ENCODE results near the gene LPIN3. TPM values are rescaled to one million over a fixed set of nuclear protein-coding genes. Genes with fewer than 3 reads are reported as not detected.

Gene LPIN3
- total RNA-seq, 1 experiment from 2014 or later = 27.9 TPM

- POLR2A ChIA-PET (ENCODE audit: unreplicated experiment) = no interaction called here
- H3F3A ChIP-seq (ENCODE audit: low read length, unreplicated experiment) = no peaks in the 10 kb centered on the region
- H3K4me3 ChIP-seq (ENCODE audit: low read length) = no peak overlapping the region
- H3K27ac ChIP-seq (ENCODE audit: low read length) = no peak overlapping the region
- no peaks in the 10 kb centered on the region for H3K4me1 ChIP-seq (ENCODE audit: insufficient read depth, low read length)
- CTCF ChIA-PET = no interaction called here
- DNase-seq (no peak), ATAC-seq (no peak)
- peaks cover 8% of the 10 kb centered on the region; the same call in 1 of the 2 replicates for H3K36me3 ChIP-seq (ENCODE audit: low read depth, low read length)
- intact Hi-C loops (cut with micrococcal nuclease) = no loop called here
- H3K4me2 ChIP-seq (ENCODE audit: low read length) = no peak overlapping the region
- no peaks in the 10 kb centered on the region for H4K20me1 ChIP-seq (ENCODE audit: low read length)
- H3K9ac ChIP-seq (ENCODE audit: low read length) = no peak overlapping the region
- no TSS peak for BruUV-seq (replicated peaks)
- H3K27me3 ChIP-seq (ENCODE audit: low read length) = no peaks in the 10 kb centered on the region
- TF ChIP-seq EZH2 (IDR thresholded peaks at IDR 0.05; ENCODE audit: low read length, unreplicated experiment) = no peak
- TF ChIP-seq EZH2phosphoT487 (IDR thresholded peaks at IDR 0.05; ENCODE audit: borderline replicate concordance, low read length) = no peak
- no peak for TF ChIP-seq CTCF (conservative IDR thresholded peaks at IDR 0.05; ENCODE audit: low read depth, low read length)
- no peak overlapping the region for H2AFZ ChIP-seq (ENCODE audit: low read length)
- H3K79me2 ChIP-seq (ENCODE audit: low read length) = no peaks in the 10 kb centered on the region
- H3K9me2 ChIP-seq (replicated peaks; ENCODE audit: low read length) = no peaks in the 10 kb centered on the region
- no peaks in the 10 kb centered on the region for H3K9me3 ChIP-seq (ENCODE audit: low read length)
Measured at GRCh38 chr20:41356951-41357350, 16.3 kb downstream of the LPIN3 start.

- Histone ChIP-seq H3K9me2 (replicated peaks; ENCODE audit: low read length) (no peaks in the 10 kb centered on the region), H3K4me1 (ENCODE audit: insufficient read depth, low read length) (no peaks in the 10 kb centered on the region), H3K4me2 (ENCODE audit: low read length) (no peak overlapping the region), H2AFZ (ENCODE audit: low read length) (no peak overlapping the region), H3K79me2 (ENCODE audit: low read length) (no peaks in the 10 kb centered on the region), H3K4me3 (ENCODE audit: low read length) (no peak overlapping the region), H4K20me1 (ENCODE audit: low read length) (no peaks in the 10 kb centered on the region), H3K9me3 (ENCODE audit: low read length) (no peaks in the 10 kb centered on the region), H3K9ac (ENCODE audit: low read length) (no peak overlapping the region), H3F3A (ENCODE audit: low read length, unreplicated experiment) (no peaks in the 10 kb centered on the region), H3K27me3 (ENCODE audit: low read length) (no peaks in the 10 kb centered on the region), H3K36me3 (ENCODE audit: low read depth, low read length) (peaks cover 8% of the 10 kb centered on the region; the same call in 1 of the 2 replicates), H3K27ac (ENCODE audit: low read length) (no peak overlapping the region)
- ATAC-seq = no peak
- intact Hi-C loops (cut with micrococcal nuclease) = no loop called here
- TF ChIP-seq CTCF (conservative IDR thresholded peaks at IDR 0.05; ENCODE audit: low read depth, low read length) (peak; percentile 34; the same call in 1 of the 2 replicates), EZH2phosphoT487 (IDR thresholded peaks at IDR 0.05; ENCODE audit: borderline replicate concordance, low read length) (no peak)
- no peak for DNase-seq
- POLR2A ChIA-PET (ENCODE audit: unreplicated experiment) = no interaction called here
- no TSS peak for BruUV-seq (replicated peaks)
- CTCF ChIA-PET = no interaction called here
Measured at GRCh38 chr20:41357424-41358163, 17.0 kb downstream of the LPIN3 start.

- no peak overlapping the region for H3K4me2 ChIP-seq (ENCODE audit: low read length)
- H2AFZ ChIP-seq (ENCODE audit: low read length) = no peak overlapping the region
- H3F3A ChIP-seq (ENCODE audit: low read length, unreplicated experiment) = no peaks in the 10 kb centered on the region
- no peaks in the 10 kb centered on the region for H3K79me2 ChIP-seq (ENCODE audit: low read length)
- H3K27ac ChIP-seq (ENCODE audit: low read length) = no peak overlapping the region
- BruUV-seq (replicated peaks) = no TSS peak
- H3K4me1 ChIP-seq (ENCODE audit: insufficient read depth, low read length) = no peaks in the 10 kb centered on the region
- no peaks in the 10 kb centered on the region for H3K27me3 ChIP-seq (ENCODE audit: low read length)
- H3K9me2 ChIP-seq (replicated peaks; ENCODE audit: low read length) = no peaks in the 10 kb centered on the region
- no peaks in the 10 kb centered on the region for H4K20me1 ChIP-seq (ENCODE audit: low read length)
- no peak for ATAC-seq
- peaks cover 8% of the 10 kb centered on the region; the same call in 1 of the 2 replicates for H3K36me3 ChIP-seq (ENCODE audit: low read depth, low read length)
- CTCF ChIA-PET = no interaction called here
- intact Hi-C loops (cut with micrococcal nuclease) = no loop called here
- no peaks in the 10 kb centered on the region for H3K9me3 ChIP-seq (ENCODE audit: low read length)
- no peak for DNase-seq
- no peak overlapping the region for H3K9ac ChIP-seq (ENCODE audit: low read length)
- POLR2A ChIA-PET (ENCODE audit: unreplicated experiment) = no interaction called here
- H3K4me3 ChIP-seq (ENCODE audit: low read length) = no peak overlapping the region
- TF ChIP-seq CTCF (conservative IDR thresholded peaks at IDR 0.05; ENCODE audit: low read depth, low read length) = no peak
Measured at GRCh38 chr20:41358230-41358629, 17.6 kb downstream of the LPIN3 start.

Data from PC-3 (cell line).